ENCODE data around the gene HOXD12. TPM values are rescaled to one million over a fixed set of nuclear protein-coding genes. Genes with fewer than 3 reads are reported as not detected.

HOXD12 gene
- total RNA-seq, 1 experiment from 2014 or later = 0.27 TPM

GRCh38 chr2:176096243-176096985 is 3.2 kb upstream of the HOXD12 start:
- TF ChIP-seq SIN3A (IDR thresholded peaks at IDR 0.05; ENCODE audit: low read depth) (no peak), FOSL1 (IDR thresholded peaks at IDR 0.05; ENCODE audit: low read depth) (no peak), CTCF (IDR thresholded peaks at IDR 0.05 in 2 of 3, conservative IDR thresholded peaks at IDR 0.05 in 1 of 3; ENCODE audit: borderline replicate concordance in 1 of 3, insufficient read depth in 1 of 3, low read depth in 2 of 3, low read length in 2 of 3) (no peak), SRF (IDR thresholded peaks at IDR 0.05; ENCODE audit: low read depth) (0 out of 2 replicates have a peak, but pooled peaks have one; percentile 19)
- Histone ChIP-seq H3K27me3 (ENCODE audit: insufficient read depth, low read length) (no peaks in the 10 kb centered on the region), H4K20me1 (ENCODE audit: insufficient read depth) (no peaks in the 10 kb centered on the region), H3K36me3 (ENCODE audit: control insufficient read depth in 1 of 2, insufficient read depth in 2 of 2, low read length in 2 of 2) (no peaks in the 10 kb centered on the region), H3K27ac (ENCODE audit: low read depth, low read length) (no peak overlapping the region), H3K4me2 (ENCODE audit: low read length) (peak overlapping the region; percentile 96), H3K4me3 (replicated peaks in 1 of 2; ENCODE audit: low read depth in 1 of 2, low read length in 2 of 2) (peak overlapping the region; percentile 46 to 64), H3K79me2 (ENCODE audit: insufficient read depth, low read length) (no peaks in the 10 kb centered on the region), H3K9ac (ENCODE audit: low read length) (peak overlapping the region; percentile 60; the same call in 1 of the 2 replicates), H3K9me2 (ENCODE audit: insufficient read depth) (no peaks in the 10 kb centered on the region), H3K4me1 (ENCODE audit: control insufficient read depth in 1 of 2, insufficient read depth in 2 of 2, low read length in 2 of 2) (peaks cover 5 to 18% of the 10 kb centered on the region in 2 experiments; a peak in 3 of 4 replicates), H2AFZ (ENCODE audit: low read depth, low read length, poor library complexity, severe bottlenecking) (peak overlapping the region; percentile 96), H3K9me3 (ENCODE audit: control insufficient read depth in 1 of 2, insufficient read depth in 1 of 2, low read depth in 1 of 2, low read length in 2 of 2) (no peaks in the 10 kb centered on the region)
- DNase-seq (ENCODE audit: low read depth, low spot score) = no peak
- CTCF ChIA-PET = interaction anchor here (0.6 to 2.6 kb wide), 9 partner anchors 406 to 1399 kb away, joined by 3 to 24 read pairs (median 6); no protein-coding TSS in a partner anchor
- RAD21 ChIA-PET (ENCODE audit: low non-redundant PET in 1 of 2, low total read pairs in 2 of 2, uncharacterized antibody in 2 of 2, unreplicated experiment in 2 of 2) = no interaction called here
- intact Hi-C loops (cut with micrococcal nuclease) = loop anchor here (2.0 to 5.0 kb wide), 3 partner anchors 682 to 1324 kb away; no protein-coding TSS in a partner anchor
- POLR2A ChIA-PET = interaction anchor here (0.5 to 0.6 kb wide), 2 partner anchors 210 to 519 kb away, joined by 3 to 4 read pairs; no protein-coding TSS in a partner anchor
- BruUV-seq (replicated peaks) = no TSS peak
- no peak for ATAC-seq

Data from HCT116 (cell line).